Stimulated activated CD8-positive, alpha-beta memory T cell treated with anti-CD3 and anti-CD28 coated beads, Interleukin-15, amount 100 ng/mL, for 1 hour (primary cell): ENCODE data around the gene CD70.
"Not testable (repeated sequence)": the region's sequence is repeated elsewhere in the genome, so short reads cannot be mapped to it uniquely, and the experiment has no call there.

Experiments
- DNase-seq: peaks from one replicate; pipeline ENCODE4 v3.0.0-alpha.2; 2020; ENCODE audit warnings: low read depth

Gene CD70

DNA sequence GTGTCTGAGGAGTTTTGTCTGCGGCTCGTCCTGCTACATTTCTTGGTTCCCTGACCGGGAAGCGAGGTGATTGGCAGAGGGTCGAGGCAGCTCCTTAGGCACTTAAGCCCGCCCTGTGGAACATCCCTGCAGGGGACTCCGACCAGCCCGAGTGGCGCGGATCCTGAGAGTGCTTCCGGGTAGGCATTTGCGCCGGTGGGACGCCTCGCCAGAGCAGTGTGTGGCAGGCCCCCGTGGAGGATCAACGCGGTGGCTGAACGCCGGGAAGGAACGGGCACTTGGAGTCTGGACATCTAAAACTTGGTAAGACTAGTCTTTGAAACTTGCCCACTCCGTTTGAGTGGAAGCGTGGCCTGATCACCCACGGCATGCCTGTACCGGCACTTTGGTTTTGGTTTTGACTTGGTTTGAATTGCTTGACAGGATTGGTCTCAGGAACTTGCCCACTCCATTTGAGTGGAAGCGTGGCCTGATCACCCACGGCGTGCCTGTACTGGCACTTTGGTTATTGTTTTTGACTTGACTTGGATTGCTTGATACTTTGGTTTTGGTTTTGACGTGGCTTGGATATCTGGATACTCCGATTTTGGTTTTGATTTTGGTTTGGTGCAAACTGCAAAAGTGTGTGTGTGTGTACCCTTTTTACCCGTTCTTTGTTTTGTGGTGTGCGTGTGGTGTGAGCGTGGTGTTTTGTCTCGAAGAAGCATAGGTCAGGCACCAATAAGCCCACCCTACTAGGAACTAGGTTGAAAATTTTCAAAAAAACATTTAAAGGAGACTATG lies 6.7 kb upstream of the CD70 start:
- not testable (repeated sequence) for DNase-seq

DNA sequence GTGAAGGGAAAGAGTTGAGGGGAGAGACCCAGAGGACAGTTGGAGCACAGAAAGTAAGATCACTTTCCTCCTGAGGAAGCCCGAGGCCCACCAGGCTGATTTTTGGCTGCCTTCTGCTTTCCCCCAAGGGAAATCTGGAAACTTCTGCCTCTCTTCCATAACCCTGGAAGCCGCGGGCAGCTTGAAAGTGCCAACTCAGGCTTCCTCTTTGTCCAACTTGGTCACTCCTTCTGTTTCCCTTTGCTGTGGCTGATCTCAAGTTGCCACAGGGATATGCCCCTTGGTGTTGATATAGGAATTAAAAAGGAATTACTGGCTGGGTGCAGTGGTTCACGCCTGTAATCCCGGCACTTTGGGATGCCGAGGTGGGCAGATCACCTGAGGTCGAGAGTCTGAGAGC lies 5.7 kb upstream of the CD70 start:
- no peak for DNase-seq

DNA sequence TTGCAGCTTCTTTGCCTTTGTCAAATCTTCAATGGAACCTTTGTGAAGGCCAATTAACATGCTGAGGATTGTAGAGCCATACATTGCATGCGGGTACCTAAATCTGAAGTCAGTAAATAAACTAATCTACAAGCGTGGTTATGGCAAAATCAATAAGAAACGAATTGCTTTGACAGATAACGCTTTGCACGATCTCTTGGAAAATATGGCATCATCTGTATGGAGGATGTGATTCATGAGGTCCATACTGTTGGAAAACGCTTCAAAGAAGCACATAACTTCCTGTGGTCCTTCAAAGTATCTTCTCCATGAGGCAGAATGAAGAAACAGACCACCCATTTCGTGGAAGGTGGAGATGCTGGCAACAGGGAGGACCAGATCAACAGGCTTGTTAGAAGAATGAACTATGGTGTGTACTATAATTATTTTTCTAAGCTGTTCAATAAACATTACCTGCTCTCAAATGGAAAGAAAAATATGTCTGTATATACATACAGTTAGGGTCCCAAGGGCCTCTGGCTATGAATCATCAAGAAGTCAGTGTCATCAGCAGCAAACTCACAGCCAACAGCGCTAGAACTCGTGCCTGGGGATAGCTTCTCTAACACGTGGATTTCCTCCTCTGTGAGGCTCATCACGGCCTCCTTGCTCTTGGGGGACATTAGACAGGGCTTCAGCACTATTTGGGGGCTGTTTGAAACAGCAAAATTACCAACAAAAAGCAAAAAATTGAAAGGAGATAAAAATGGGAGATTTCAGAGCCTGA lies 2.9 kb upstream of the CD70 start:
- no peak for DNase-seq

DNA sequence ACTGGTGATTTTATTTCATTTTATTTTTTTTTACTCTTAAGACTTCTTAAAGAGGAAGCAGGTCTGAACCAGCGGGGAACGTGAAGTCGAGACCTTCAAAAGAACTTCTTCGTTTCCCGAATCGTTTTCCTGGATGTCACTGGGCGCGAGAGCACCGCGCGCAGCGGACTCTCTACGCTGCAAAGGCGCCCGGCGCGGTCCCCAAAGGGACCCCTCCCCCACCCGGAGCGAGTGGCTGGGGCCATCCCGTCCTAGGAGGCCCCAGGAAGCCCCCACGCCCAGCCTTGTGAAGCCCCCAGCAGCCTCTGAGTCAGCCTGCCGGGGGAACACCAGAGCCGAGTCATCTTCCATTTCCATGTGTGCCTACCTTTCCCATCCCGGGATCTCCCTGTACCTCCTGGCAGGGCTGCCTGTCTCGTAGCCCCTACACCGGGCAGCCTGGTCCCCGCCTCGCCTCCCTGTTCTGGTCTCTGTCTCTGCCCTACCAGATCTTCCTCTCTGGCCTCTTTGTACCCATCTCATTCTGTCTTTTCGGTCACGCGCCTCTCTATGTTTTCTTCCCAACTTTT lies 608 bp downstream of the CD70 start:
- no peak for DNase-seq

DNA sequence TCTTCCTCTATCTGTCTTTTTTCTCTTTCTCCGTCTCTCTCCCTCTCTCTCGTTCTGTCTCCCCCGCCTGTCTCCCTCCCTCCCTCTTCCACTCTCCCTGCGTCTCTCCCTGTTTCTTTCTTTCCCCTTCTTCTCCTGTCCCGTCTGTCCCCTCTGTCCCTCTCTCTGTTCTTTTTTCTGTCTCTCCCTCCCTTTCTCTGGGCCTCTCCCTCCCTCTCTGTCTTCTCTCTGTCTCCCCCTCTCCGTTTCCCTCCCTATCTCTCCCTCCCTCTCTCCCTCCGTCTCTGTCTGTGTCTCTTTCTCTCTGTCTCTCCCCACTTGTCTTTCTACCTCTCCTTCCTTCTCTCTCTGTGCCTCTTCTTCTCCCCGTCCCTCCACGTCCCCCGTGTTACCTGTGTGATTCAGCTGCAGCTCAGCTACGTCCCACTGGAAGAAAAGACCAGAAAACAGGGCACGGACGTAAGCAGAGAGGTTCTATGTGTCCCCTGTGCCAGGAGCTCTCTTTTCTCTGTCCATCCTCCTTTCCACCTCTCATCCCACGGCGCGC lies 1.2 kb downstream of the CD70 start:
- DNase-seq: no peak

DNA sequence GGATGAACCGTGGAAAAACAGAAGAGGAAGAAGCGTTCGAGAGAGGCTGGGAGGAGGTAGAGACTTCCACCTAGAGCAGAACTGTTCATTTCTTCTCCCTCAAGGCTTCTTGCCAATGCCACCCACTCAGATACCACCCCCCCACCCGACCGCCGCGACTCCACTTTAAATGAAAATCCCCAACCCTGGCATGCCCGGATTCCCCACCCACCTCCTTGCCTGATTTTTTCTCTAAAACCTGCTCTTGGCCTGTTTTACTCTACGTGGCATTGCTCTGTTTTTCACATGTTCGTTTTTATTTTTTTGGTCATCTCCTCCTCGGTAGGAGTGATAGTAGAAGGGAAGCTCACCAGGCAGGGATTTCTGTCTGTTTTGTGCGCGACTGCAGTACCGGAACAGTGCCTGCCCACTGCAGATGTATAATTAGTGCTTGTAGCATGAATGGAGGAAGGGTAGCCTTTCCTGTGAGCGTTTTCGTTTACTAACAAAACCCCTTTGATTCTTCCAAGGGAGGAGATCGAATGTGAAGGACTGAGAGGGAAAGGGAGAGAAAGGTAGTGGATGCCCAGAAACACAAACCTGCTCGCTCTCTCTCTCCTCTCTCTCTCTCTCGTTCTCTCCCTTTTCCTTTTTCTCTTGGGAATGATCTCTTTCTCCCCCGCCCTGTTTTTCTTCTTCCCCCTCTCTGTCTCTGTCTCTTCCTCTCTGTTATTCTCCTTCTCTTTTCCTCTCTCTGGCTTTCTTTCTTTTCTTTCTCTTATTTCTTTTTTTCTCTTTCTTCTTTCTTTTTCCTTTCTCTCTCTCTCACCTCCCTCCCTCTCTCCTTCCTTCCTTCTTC lies 2.2 kb downstream of the CD70 start:
- DNase-seq: no peak

DNA sequence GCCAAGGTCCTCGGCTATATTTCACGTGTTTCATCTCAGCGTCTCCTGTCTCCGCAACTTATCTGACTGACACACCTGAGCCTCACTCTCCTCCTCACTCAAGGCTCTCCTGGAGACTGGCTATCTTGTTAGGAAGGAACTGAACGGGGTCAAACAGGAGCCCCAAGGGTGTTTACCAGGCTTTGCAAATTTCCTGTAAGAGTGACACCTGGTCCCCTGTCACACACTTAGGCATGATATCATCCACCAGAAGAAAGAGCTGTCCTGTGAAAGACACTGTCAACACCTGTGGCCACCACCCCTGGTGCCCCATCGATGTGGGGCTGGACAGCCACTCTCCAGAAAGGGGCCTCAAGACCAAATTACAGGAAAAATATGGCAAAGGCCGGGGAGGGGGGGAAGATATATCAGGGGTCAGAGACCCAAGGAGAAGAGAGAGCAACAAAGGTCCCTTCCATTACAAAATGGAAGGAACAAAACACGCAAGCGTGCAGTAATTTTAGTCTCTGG lies 2.9 kb downstream of the CD70 start:
- DNase-seq: no peak

DNA sequence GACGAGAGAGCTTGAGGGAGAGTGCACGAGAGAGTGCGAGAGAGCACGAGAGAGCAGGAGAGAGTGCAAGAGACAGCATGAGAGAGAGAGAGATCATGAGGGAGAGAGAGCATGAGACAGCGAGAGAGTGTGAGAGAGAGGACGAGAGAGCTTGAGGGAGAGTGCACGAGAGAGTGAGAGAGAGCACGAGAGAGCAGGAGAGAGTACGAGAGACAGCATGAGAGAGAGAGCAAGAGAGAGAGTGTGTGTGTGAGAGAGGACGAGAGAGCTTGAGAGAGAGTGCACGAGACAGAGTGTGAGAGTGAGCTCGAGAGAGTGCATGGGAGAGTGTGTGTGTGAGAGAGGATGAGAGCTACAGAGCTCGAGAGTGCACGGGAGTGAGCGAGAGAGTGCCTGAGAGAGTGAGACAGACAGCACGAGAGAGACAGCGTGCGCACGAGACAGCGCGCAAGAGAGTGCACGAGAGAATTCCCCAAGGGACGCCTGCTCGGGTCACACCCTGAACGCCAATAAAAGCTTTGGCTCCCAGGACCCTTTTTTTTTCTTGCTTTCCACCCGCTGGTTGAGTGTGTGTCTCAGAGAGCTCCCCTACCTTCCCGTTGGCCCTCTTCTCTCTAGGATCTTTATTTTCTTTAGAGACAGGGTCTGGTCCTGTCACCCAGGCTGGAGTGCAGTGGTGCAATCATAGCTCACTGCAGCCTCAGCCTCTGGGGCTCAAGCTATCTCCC lies 3.7 kb downstream of the CD70 start:
- DNase-seq: no peak

DNA sequence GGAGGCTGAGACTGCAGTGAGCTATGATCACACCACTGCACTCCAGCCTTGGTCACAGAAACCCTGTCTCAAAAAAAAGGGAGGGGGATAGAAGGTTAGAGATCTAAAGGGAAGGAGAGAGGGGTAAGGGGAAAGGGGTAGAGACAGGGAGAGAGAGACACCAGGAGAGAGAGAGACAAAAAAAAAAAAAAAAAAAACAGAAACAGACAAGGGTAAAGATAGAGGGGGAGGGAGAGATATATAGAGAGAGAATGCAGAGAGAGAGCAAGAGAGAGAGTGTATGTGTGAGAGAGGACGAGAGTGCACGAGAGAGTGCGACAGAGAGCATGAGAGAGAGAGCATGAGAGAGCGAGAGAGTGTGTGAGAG lies 4.2 kb downstream of the CD70 start:
- no peak for DNase-seq

DNA sequence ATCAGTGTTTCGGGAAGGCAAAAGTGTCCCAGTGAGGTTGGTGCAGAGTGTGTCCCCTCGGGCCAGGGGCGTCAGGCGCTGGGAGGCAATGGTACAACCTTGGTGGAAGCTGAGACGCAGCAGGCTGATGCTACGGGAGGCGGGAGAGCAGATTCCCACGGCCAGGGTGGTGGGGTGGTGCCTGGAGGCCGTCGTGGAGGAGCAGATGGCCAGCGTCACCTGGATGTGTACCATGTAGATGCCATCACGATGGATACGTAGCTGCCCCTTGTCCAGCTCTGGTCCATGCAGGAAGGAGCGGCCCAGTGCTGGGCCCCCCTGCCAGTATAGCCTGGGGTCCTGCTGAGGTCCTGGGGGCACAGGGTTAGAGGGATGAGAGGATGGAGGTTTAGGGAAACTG lies 4.9 kb downstream of the CD70 start:
- no peak for DNase-seq

DNA sequence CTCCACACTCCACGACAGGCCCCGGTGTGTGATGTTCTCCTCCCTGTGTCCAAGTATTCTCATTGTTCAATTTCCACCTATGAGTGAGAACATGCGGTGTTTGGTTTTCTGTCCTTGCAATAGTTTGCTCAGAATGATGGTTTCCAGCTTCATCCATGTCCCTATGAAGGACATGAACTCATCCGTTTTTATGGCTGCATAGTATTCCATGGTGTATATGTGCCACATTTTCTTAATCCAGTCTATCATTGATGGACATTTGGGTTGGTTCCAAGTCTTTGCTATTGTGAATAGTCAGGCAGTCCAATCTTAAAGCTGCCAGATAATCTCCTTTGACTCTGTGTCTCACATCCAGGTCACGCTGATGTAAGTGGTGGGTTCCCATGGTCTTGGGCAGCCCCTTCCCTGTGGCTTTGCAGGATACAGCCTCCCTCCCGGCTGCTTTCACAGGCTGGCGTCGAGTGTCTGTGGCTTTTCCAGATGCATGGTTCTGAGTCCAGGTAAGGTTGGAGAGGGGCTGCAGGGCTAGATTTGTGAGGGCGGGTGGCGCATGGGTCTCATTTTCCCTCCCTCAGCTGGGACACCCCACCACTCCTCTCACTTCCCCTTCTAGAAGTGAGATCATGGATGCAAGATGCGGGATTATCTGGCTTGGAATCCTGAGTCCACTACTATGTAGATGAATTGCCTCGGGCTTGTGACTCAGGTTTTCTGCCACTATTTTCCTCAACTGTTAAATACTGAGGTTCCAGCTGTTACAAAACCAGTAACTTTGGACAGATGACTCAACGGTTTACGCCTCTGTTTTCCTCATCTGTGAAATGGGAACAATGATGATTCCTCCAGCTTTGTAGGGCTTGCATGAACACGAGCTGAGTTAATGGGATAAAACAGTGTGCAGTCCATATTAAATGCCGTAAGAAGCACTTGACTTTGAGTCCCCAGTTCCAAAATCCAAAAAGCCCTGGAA lies 8.2 kb downstream of the CD70 start:
- not testable (repeated sequence) for DNase-seq

DNA sequence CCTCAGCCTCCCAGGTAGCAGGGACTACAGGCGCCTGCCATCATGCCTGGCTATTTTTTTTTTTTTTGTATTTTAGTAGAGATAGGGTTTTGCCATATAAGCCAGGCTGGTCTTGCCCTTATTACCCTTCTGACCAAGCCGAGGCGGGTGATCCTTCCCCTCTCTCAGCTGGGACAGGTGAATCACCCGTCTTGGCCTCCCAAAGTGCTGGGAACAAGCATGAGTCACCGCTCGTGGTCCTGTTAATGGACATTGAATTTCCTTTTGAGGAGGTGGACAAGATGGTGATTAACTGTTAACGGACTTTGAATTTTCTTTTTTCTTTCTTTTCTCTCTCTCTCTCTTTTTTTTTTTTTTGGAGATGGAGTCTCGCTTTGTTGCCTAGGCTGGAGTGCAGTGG lies 10.6 kb downstream of the CD70 start:
- DNase-seq: no peak

DNA sequence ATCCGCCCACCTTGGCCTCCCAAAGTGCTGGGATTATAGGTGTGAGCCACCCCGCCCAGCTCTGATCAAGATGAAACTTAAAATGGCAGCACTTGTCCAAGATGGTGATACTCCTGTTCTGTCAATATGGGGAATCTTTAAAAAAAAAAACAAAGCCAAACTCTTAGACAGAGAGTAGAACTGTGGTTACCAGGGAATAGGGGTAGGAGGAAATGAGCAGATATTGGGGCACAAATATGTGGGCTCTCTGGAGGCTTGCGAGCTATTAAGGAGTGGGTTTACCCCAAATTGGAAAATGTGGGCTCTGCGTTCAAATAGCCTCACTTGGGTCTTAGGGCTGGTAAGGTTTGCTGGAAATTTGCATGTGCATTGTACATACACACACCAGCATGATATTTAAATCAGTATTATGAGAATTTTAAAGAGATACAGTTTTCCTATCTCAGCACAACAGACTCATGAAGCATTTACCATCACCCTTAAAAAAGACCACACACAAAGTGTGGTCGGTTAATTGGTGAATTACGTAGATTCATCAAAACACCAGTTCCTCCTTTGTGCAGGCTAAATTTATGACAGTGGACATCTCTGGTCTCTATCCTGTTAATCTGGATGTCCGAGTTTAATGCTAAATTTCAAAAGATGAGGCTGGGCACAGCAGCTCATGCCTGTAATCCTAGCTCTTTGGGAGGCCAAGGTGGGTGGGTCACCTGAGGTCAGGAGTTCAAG lies 11.3 kb downstream of the CD70 start:
- DNase-seq: no peak

DNA sequence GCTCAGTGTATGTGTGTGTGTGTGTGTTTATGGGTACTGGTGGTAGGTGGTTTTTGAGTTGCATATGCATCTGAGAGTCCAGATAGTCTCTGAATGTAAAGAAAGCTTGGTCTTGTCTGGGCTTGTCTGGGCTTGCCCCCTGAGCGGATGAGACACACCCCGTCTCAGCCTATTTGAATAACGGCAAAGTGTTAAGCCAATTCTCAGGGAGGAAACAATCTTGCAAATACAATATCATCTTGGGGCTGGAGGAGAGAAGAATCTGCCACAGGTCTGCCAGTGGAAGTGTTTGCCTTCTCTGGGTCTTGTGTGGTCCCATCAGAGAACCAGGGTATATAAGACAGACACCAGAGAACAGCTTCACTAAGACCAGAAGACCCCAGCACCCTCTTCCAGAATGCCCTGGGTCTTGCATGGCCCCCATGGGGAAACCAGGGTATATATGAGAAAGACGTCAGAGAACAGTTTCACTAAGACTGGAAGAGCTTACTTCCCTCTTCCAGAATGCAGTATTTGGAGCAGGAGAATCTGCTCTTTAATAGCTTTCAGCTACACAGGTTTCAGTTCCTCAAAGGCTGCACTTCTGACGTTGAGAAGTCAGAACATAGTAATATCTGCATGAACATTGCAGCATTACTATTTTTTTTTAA lies 13.3 kb downstream of the CD70 start:
- DNase-seq: no peak

DNA sequence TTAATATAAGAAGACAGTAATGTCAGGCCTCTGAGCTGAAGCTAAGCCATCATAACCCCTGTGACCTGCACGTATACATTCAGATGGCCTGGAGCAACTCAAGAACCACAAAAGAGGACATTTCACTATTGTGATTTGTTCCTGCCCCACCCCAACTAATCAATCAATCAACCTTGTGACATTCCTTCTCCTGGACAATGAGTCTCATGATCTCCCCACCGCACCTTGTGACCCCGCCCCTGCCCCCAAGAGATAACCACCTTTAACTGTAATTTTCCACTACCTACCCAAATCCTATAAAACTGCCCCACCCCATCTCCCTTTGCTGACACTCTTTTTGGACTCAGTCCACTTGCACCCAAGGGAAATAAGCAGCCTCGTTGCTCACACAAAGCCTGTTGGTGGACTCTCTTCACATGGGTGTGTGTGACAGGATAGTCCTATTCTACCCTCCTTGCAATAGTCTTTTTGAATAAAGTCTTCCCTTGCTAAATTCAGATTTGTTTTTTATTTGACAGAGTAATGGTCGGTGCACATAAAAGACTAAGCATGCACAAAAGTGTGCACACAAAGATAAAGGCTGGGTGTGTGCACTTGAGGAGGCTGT lies 14.0 kb downstream of the CD70 start:
- no peak for DNase-seq

DNA sequence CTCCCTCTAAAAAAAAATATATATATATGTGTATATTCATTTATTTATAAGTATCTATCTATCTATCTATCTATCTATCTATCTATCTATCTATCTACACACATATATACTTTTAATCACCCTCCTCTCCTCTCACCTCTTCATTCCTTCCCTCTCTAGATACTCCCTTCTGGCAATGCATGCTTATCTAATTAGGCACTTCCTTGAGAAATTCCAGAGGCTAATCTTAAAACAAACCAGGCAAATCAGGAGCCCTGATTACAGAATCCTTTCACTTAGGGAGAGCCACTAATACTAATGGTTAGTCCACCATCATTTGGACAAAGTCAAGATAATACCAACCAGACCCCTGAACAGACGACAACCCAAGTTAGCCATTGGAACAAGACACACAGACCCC lies 17.6 kb downstream of the CD70 start:
- DNase-seq: no peak

DNA sequence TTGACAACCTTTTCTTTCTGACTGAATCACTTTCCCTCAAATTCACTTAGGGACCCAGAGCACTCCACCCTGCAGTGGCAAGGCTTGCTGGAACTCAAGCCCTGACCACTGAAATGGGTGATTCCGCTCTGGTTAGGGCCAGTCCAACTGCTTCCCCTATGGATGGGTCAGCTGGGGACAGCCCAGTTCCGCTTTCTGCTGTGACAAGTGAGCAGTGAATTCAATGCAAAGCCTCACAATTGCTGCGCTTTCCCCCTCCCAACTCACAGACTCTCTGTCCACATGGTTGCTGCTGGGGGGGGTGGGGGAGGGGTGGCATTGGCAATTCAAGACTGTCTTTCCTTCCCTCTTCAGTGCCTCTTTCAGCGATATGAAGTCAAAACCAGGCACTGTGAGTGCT lies 18.7 kb downstream of the CD70 start:
- no peak for DNase-seq

DNA sequence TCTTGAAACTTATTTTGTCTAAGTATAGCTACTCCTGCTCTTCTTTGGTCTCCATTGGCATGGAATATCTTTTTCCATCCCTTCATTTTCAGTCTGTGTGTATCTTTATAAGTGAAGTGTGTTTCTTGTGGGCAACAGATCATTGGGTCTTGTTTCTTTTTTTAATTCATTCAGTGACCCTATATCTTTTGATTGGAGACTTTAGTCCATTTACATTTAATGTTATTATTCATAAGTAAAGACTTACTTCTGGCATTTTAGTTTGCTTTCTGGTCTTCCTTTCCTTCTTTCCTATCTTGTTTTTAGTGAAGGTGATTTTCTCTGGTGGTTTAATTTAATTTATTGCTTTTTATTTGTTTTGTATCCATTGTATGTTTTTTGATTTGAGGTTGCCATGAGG lies 19.8 kb downstream of the CD70 start:
- no peak for DNase-seq
